Limb (tissue), 2 donors: ENCODE data around the gene IL9R.
"Not testable (repeated sequence)": the region's sequence is repeated elsewhere in the genome, so short reads cannot be mapped to it uniquely, and the experiment has no call there.

Experiments
- DNase-seq, 2 donors: peaks; one replicate each; pipeline ENCODE4 v3.0.0-alpha.2; 2016; ENCODE audit errors: extremely low spot score in 2 of 2

IL9R gene, protein sequence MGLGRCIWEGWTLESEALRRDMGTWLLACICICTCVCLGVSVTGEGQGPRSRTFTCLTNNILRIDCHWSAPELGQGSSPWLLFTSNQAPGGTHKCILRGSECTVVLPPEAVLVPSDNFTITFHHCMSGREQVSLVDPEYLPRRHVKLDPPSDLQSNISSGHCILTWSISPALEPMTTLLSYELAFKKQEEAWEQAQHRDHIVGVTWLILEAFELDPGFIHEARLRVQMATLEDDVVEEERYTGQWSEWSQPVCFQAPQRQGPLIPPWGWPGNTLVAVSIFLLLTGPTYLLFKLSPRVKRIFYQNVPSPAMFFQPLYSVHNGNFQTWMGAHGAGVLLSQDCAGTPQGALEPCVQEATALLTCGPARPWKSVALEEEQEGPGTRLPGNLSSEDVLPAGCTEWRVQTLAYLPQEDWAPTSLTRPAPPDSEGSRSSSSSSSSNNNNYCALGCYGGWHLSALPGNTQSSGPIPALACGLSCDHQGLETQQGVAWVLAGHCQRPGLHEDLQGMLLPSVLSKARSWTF

DNA sequence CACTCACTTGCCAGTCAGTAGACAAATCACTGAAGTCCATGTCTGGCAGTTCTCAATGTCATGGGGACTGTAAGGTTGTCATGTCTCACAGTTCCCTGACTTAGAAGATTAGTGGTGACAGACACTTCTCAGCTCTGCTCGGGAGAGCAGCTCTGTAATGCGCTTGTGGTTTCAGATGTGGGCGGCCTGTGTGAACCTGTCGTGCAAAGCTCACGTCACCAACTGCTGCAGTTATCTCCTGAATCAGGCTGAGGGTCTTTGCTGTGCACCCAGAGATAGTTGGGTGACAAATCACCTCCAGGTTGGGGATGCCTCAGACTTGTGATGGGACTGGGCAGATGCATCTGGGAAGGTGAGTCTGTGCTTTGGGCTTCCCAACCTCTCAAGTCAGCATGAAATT, at the start of gene IL9R:
Gene IL9R (plus strand): TSS at position 261 of the 400 bp plus-strand sequence. CDS start 64 bp downstream, at position 325.
- DNase-seq: no peak

GRCh38 chrX:155949098-155949497, 48.4 kb upstream of the IL9R start:
- DNase-seq: no peak

- no peak for DNase-seq
Observed at GRCh38 chrX:155951237-155951789, 46.2 kb upstream of the IL9R start.

DNA sequence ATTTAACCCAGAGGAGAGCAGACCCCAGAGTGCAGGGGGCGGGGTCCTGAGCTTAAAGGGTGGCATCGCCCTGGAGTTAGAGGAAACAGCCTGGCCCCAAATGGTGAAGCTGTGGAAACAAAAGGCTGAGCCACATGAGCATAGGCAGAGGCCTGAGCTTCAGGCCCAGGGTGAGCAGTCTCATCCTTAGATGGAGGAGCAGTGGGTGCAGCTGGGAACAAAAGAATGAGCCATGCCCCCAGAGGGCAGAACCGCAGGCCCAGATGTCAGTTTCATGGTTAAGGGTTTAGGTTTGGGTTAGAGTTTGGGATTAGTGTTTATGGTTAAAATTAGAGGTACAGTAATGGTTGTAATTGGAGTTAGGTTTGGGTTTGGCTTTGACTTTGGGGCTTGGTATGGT, 44.4 kb upstream of the IL9R start:
- DNase-seq: no peak

DNA sequence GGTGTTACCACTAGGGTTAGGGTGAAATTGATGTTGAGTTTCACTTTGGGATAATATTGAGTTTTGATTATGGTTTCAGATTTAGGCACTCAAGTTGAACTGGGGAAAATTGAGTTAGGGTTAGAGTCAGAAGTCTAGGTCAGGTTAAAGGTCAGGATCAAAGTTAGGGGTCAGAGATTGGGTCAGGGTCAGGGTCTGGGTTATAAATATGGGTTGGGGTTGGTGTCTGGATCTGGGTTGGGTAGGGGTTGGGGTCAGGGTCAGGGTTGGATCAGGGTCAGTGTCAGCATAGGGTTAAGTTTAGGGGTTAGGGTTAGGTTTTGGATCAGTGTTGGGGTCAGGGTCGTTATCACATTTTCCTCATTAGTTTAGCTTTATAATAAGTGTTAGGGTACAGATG, 42.7 kb upstream of the IL9R start:
- no peak for DNase-seq

DNA sequence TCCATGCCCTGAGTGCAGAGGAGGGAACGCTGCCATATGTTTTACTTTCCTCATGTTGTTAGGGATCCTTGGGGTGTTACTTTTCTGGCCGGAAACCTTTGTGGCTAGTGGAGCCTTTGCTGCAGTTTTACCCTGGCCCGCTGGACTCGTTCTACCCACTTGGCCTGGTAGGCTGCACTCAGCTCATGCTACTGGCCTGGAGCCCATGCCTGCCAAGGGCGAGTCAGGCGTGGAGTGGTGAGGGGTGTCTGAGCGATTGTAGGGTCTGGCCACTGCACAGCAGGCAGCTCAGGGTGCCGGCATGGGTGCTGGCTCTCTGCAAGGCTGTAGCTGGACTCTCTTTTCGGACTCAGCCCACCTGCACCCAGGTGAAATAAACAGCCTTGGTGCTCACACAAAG, 41.4 kb upstream of the IL9R start:
- DNase-seq: no peak

- DNase-seq: no peak
Observed at GRCh38 chrX:155956649-155957048, 40.8 kb upstream of the IL9R start.

- no peak for DNase-seq
Observed at GRCh38 chrX:155957843-155958242, 39.7 kb upstream of the IL9R start.

DNA sequence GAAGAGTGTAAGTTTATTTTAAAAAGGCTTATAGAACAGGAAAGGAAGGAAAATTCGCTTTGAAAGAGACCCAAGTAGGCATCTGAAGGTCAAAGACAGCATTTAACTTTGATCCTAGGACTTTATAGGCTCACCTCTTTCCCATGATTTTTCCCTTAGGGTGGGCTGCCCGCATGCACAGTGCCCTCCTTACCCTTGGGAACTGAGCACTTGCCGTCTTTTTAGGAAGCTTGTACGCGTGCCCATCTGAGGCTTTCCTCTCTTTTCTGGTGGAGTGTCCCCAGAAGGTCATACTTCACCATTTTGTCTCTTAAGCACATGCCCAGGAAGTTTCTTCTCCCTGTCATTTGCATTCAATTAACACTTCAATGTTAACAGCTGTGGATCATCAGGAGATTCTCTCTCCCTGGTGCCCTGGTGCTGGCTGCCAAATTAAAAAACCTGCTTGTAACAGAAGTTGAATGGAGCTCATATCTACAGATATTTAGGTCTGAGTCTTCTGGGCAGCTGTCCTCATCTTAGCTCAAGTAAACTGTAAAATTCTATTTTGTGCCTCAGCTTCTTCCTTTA, 38.4 kb upstream of the IL9R start:
- DNase-seq: no peak

- no peak for DNase-seq
Observed at GRCh38 chrX:155962906-155963305, 34.6 kb upstream of the IL9R start.

DNA sequence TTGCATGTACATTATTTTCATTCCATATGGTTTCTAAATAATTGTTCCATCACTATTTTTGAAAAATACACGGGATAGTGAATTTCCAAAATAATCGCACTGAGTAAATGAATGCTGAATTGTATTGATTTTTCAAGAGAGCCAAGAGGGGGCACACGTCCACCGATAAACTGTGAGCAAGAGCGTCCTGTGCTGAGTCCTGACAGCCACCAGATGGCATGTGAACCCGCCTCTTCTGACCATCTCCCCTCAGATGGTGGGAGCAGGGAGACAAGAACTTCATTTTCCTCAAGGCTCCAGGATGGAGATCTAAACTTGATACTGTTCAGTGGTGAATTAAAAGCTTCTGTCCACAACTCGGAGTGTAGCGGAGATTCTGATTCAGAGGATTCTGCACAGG, 30.6 kb upstream of the IL9R start:
- no peak for DNase-seq

DNA sequence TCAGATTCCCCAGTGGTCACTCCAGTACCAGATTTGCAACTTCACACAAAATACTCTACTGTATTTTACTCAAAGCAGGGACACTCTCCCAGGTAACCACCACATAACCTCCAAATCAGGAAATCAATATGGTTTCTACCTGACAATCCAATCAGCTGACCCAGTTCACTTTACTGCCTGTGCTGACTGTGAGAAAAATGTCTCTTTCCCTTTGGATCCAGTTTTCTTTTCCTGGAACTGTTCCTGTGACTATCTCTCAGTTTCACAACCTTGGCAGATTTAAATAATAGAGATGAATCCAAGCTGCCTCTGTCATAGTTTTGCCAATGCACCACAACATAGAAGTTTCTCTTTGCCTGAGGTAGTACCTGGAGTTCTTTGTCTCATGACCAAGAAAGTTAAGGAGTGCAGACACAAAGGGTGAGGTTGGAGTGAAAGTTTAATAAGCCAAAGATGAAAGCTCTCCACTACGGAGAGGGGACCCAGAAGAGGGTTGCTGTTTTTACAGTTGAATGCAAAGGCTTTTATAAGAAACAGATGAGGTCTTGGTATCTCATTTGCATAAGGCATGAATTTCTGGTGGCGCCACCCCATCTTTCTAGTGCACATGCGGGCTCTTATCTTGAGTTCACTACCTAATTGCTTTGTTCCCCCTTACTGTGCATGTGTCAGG, 29.7 kb upstream of the IL9R start:
- DNase-seq: no peak

GRCh38 chrX:155968326-155968661, 29.2 kb upstream of the IL9R start:
- DNase-seq: no peak

- DNase-seq: no peak
Observed at GRCh38 chrX:155968791-155969190, 28.7 kb upstream of the IL9R start.

GRCh38 chrX:155971658-155972057, 25.8 kb upstream of the IL9R start:
- not testable (repeated sequence) for DNase-seq

DNA sequence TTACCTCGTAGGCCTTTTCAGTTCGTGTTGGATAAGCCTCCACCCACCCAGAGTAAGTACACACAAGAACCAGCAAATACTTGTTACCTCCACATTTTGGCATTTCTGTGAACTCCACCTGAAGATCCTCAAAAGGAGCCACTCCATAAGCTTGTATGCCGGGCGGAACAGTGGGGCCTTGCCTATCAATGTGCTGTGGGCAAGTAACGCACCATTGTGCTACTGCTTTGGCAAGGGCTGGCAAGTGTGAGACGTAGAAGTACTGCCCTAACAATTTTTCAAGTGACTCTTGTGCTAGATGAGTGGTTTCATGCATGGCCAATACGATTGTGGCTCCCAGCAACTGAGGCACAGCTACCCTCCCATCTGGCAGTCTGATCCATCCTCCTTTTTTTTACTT, 25.3 kb upstream of the IL9R start:
- not testable (repeated sequence) for DNase-seq

- no peak for DNase-seq
Observed at GRCh38 chrX:155983326-155983725, 14.2 kb upstream of the IL9R start.

- DNase-seq: no peak
Observed at GRCh38 chrX:155985208-155985607, 12.3 kb upstream of the IL9R start.

DNA sequence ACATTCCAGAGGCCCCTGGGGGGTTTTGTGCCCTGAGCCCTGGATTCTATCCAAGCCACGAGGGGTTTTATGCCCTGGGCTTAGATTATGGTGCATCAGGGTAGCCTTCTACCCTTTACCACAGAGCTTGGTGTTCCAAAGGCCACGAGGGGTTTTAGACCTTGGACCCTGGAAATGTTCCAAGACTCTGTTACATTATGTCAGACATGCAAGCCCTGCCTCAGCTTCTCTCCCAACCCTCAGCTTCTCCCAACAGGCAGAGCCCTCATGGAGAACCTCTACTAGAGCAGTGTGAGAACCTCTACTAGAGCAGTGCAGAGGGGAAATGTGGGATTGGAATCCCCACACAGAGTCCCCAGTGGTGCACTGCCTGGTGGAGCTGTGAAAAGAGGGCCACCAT, 10.5 kb upstream of the IL9R start:
- not testable (repeated sequence) for DNase-seq

GRCh38 chrX:155988859-155989258, 8.6 kb upstream of the IL9R start:
- no peak for DNase-seq

DNA sequence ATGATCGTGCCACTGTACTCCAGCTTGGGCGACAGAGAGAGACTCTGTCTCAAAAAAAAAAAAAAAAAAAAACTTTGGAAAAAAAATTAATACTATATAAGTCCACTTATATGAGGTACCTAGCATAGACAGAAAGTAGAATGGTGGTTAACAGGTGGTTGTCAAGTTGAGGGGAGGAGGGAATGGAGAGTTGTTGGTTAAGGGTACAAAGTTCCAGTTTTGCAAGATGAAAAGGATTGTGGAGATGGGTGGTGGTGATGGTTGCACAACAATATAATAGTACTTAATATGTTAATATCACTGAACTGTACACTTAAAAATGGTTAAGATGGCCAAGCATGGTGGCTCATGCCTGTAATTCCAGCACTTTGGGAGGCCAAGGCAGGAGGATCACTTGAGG, 4.1 kb upstream of the IL9R start:
- no peak for DNase-seq

DNA sequence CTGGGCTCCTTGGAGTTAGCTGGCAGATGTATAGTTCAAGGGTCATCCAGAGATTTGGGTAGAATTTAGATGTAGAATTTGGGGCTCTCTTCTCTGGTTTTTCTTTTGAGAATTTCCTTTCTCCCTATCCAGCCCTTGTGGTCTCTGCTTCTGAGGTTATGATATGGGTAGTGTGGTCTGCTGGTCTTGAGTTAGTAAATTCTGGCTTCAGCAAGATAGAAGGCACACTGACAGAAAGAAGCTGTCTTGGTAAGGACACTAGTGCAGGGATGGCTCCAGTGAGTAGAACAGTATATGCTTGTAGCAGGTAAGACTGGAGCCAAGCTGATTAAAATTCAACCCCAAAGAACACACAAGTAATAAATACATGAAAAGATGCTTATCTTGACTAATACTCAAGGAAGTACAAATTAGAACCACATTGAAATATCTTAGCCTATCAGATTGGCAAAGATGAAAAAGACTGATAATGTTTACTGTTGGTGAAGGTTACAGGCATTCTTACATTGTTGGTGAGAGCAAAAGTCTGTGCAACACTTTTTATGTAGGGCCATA, 2.1 kb upstream of the IL9R start:
- no peak for DNase-seq
